ENCODE data around the gene ATP6V0A1.
A peak's percentile ranks its signal among the peaks of the same experiment; 100 is the strongest.

- TF ChIP-seq EZH2 (IDR thresholded peaks at IDR 0.05) (no peak), EZH2phosphoT487 (IDR thresholded peaks at IDR 0.05) (peak; percentile 7)
- TF ChIP-seq, protein P1, sequence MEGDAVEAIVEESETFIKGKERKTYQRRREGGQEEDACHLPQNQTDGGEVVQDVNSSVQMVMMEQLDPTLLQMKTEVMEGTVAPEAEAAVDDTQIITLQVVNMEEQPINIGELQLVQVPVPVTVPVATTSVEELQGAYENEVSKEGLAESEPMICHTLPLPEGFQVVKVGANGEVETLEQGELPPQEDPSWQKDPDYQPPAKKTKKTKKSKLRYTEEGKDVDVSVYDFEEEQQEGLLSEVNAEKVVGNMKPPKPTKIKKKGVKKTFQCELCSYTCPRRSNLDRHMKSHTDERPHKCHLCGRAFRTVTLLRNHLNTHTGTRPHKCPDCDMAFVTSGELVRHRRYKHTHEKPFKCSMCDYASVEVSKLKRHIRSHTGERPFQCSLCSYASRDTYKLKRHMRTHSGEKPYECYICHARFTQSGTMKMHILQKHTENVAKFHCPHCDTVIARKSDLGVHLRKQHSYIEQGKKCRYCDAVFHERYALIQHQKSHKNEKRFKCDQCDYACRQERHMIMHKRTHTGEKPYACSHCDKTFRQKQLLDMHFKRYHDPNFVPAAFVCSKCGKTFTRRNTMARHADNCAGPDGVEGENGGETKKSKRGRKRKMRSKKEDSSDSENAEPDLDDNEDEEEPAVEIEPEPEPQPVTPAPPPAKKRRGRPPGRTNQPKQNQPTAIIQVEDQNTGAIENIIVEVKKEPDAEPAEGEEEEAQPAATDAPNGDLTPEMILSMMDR (IDR thresholded peaks at IDR 0.05) = peak; percentile 59
Observed at GRCh38 chr17:42548070-42548837, 89.6 kb downstream of the ATP6V0A1 start.

Measured in neural progenitor cell (in vitro differentiated cells).